Hippocampal formation (tissue), 2 donors: Measurements from ENCODE around the gene ARHGAP40.

Source experiments
- DNase-seq, 2 donors: peaks; one replicate each; lab custom pipeline; 2025; lab: John Stamatoyannopoulos, UW

ARHGAP40 gene

GRCh38 chr20:38617830-38618196 is 16.2 kb downstream of the ARHGAP40 start:
- DNase-seq, result no peak

- DNase-seq, result no peak
Observed at GRCh38 chr20:38620441-38620840, 18.8 kb downstream of the ARHGAP40 start.

- DNase-seq, result no peak
Observed at GRCh38 chr20:38623061-38623460, 21.5 kb downstream of the ARHGAP40 start.

- no peak for DNase-seq
Observed at GRCh38 chr20:38624084-38624483, 22.5 kb downstream of the ARHGAP40 start.

GRCh38 chr20:38625896-38626295 is 24.3 kb downstream of the ARHGAP40 start:
- DNase-seq, result no peak

- no peak for DNase-seq
Observed at GRCh38 chr20:38626921-38627659, 25.5 kb downstream of the ARHGAP40 start.

- DNase-seq, result no peak
Observed at GRCh38 chr20:38628580-38629470, 27.2 kb downstream of the ARHGAP40 start.

- DNase-seq, result no peak
Observed at GRCh38 chr20:38629979-38630378, 28.4 kb downstream of the ARHGAP40 start.

- DNase-seq, result no peak
Observed at GRCh38 chr20:38630727-38631126, 29.1 kb downstream of the ARHGAP40 start.

- no peak for DNase-seq
Observed at GRCh38 chr20:38631155-38632022, 29.8 kb downstream of the ARHGAP40 start.

- no peak for DNase-seq
Observed at GRCh38 chr20:38633577-38634093, 32.0 kb downstream of the ARHGAP40 start.

GRCh38 chr20:38635721-38636288 is 34.2 kb downstream of the ARHGAP40 start:
- DNase-seq, result no peak

- no peak for DNase-seq
Observed at GRCh38 chr20:38640521-38640920, 38.9 kb downstream of the ARHGAP40 start.

GRCh38 chr20:38642498-38642897 is 40.9 kb downstream of the ARHGAP40 start:
- no peak for DNase-seq

- no peak for DNase-seq
Observed at GRCh38 chr20:38644588-38645260, 43.1 kb downstream of the ARHGAP40 start.

- no peak for DNase-seq
Observed at GRCh38 chr20:38645351-38645750, 43.7 kb downstream of the ARHGAP40 start.

GRCh38 chr20:38645980-38646858 is 44.6 kb downstream of the ARHGAP40 start:
- DNase-seq, result peak; percentile 46 to 68

GRCh38 chr20:38649275-38649891 is 47.8 kb downstream of the ARHGAP40 start:
- peak; percentile 26 to 38 for DNase-seq

GRCh38 chr20:38650010-38650409 is 48.4 kb downstream of the ARHGAP40 start:
- no peak for DNase-seq
